Measurements from ENCODE around the gene G6PC1.
"Not testable (repeated sequence)": the region's sequence is repeated elsewhere in the genome, so short reads cannot be mapped to it uniquely, and the experiment has no call there.

G6PC1 gene

DNA sequence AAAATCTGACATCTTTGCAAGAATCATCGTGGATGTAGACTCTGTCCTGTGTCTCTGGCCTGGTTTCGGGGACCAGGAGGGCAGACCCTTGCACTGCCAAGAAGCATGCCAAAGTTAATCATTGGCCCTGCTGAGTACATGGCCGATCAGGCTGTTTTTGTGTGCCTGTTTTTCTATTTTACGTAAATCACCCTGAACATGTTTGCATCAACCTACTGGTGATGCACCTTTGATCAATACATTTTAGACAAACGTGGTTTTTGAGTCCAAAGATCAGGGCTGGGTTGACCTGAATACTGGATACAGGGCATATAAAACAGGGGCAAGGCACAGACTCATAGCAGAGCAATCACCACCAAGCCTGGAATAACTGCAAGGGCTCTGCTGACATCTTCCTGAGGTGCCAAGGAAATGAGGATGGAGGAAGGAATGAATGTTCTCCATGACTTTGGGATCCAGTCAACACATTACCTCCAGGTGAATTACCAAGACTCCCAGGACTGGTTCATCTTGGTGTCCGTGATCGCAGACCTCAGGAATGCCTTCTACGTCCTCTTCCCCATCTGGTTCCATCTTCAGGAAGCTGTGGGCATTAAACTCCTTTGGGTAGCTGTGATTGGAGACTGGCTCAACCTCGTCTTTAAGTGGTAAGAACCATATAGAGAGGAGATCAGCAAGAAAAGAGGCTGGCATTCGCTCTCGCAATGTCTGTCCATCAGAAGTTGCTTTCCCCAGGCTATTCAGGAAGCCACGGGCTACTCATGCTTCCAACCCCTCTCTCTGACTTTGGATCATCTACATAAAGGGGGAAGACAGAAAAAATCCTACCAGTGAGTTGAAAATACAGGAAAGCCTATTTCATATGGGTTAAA, at the start of gene G6PC1:
Gene G6PC1, plus strand, starts transcription at position 340 of the 872 bp plus-strand sequence. Its CDS starts 78 bp downstream, at position 418.
- DNase-seq (ENCODE audit: low spot score) = no peak

DNA sequence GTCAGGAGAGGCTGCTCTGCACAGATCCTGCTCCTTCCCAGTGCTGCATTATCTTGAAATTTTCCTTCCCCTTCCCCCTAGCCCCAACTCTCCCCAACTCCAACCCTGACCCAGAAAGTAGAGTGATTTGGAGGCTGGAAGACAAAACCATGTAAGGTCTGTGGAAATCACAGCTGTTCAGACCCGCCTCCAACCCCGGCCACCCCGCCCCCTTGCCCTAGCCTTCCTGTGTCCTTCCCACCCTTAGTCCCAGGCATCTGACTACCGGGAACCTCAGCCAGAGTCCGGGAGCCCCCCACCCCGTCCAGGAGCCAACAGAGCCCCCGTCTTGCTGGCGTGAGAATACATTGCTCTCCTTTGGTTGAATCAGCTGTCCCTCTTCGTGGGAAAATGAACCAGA, 49.6 kb upstream of the G6PC1 start, which contains the start of gene AOC3:
Gene AOC3, plus strand, starts transcription at position 246 of the 400 bp plus-strand sequence. Its CDS starts 145 bp downstream, at position 391.
- no peak for DNase-seq (ENCODE audit: low spot score)

DNA sequence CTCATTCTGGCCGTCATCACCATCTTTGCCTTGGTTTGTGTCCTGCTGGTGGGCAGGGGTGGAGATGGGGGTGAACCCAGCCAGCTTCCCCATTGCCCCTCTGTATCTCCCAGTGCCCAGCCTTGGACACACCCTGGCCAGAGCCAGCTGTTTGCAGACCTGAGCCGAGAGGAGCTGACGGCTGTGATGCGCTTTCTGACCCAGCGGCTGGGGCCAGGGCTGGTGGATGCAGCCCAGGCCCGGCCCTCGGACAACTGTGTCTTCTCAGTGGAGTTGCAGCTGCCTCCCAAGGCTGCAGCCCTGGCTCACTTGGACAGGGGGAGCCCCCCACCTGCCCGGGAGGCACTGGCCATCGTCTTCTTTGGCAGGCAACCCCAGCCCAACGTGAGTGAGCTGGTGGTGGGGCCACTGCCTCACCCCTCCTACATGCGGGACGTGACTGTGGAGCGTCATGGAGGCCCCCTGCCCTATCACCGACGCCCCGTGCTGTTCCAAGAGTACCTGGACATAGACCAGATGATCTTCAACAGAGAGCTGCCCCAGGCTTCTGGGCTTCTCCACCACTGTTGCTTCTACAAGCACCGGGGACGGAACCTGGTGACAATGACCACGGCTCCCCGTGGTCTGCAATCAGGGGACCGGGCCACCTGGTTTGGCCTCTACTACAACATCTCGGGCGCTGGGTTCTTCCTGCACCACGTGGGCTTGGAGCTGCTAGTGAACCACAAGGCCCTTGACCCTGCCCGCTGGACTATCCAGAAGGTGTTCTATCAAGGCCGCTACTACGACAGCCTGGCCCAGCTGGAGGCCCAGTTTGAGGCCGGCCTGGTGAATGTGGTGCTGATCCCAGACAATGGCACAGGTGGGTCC, 49.0 kb upstream of the G6PC1 start:
- not testable (repeated sequence) for DNase-seq (ENCODE audit: low spot score)

DNA sequence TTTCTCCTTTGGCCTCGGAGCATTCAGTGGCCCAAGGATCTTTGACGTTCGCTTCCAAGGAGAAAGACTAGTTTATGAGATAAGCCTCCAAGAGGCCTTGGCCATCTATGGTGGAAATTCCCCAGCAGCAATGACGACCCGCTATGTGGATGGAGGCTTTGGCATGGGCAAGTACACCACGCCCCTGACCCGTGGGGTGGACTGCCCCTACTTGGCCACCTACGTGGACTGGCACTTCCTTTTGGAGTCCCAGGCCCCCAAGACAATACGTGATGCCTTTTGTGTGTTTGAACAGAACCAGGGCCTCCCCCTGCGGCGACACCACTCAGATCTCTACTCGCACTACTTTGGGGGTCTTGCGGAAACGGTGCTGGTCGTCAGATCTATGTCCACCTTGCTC, 48.2 kb upstream of the G6PC1 start:
- DNase-seq (ENCODE audit: low spot score) = no peak

DNA sequence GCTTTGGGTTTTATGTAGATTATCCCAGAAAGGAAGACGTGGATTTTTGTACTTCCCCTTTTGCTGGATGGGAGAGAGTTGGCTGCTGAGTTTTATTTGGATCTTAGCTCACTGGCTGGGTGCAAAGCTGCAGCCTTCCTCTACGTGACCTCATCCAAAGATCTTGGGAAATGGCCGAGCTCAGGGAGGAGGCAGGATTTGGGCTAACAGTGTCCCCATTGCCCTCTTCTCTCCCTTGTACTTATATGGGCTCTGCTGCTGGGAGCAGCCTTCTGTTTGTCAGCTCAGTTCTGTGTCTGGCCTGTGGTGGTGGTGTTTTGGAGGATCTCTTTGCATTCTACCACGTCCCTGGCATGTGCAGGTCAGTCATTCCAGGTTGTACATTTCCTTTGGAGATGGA, 47.6 kb upstream of the G6PC1 start:
- no peak for DNase-seq (ENCODE audit: low spot score)

DNA sequence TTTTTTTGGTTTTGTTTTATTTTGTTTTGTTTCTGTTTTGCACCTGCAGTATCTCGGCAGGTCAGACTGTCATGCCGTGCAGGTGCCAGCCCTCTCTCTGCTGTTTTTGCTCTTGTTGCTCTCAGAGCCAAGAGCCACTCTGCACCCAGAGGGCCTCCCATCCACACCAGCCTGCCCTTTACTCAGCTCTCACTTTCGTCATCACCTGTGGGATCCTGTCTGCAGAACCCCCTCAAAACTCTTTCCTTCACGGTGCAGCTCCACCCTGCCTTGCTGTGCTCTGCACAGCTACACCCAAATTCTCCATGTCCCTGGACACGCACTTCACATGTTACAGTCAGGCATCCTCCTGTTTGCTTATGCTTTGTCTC, 47.0 kb upstream of the G6PC1 start:
- no peak for DNase-seq (ENCODE audit: low spot score)

DNA sequence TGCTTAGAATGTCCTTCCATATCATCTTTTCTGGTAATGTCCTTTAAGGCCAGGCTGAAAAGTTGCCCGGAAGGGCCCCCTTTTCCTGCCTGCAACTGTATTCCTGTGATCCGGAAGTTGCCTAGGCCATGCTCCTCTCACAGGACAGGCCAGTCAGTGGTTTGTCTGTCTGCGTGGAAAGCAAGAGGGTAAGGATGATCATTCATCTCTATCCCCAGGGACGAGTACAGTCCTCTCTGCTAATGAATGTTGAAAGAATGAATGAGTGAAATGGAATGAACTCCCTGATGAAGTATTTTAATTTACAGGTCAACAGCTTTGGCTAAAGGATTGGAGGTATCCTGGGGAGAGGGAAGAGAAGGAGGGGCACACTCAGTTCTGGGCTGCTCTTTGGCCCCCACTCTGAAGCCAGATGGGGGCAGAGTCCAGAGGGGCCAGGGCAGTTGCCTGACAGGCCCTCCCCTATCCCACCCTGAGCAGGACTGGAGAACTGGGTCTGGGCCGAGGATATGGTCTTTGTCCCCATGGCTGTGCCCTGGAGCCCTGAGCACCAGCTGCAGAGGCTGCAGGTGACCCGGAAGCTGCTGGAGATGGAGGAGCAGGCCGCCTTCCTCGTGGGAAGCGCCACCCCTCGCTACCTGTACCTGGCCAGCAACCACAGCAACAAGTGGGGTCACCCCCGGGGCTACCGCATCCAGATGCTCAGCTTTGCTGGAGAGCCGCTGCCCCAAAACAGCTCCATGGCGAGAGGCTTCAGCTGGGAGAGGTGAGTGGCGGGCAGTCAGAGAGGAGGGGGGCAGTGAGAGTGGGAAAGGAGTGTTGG, 46.4 kb upstream of the G6PC1 start:
- DNase-seq (ENCODE audit: low spot score) = no peak

DNA sequence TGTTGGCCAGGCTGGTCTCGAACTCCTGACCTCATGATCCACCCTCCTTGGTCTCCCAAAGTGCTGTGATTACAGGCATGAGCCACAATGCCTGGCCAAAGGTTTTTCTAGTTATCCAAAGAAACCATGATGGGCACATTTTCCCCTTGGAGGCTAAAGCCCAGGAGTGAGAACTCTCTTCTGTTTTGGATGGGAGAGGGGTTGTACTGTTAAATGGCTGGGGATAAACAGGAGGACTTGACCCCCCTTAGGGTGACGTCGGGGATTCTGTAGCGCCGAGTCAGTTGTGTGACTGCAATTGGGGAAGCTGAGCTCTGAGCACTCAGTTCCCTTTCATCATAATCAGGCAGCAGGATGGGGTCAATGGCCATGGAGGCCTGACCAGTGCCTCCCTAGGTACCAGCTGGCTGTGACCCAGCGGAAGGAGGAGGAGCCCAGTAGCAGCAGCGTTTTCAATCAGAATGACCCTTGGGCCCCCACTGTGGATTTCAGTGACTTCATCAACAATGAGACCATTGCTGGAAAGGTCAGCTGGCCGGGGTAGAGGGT, 45.5 kb upstream of the G6PC1 start:
- no peak for DNase-seq (ENCODE audit: low spot score)

DNA sequence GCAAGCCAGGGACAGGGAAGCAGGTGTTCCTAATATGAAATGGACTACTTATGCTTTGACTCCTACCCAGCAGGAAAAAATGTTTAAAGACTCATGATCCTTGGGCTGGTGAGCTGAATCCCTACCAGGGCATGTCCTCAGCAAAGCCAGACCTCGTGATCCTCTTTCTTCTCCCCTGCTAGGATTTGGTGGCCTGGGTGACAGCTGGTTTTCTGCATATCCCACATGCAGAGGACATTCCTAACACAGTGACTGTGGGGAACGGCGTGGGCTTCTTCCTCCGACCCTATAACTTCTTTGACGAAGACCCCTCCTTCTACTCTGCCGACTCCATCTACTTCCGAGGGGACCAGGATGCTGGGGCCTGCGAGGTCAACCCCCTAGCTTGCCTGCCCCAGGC, 44.5 kb upstream of the G6PC1 start:
- not testable (repeated sequence) for DNase-seq (ENCODE audit: low spot score)

DNA sequence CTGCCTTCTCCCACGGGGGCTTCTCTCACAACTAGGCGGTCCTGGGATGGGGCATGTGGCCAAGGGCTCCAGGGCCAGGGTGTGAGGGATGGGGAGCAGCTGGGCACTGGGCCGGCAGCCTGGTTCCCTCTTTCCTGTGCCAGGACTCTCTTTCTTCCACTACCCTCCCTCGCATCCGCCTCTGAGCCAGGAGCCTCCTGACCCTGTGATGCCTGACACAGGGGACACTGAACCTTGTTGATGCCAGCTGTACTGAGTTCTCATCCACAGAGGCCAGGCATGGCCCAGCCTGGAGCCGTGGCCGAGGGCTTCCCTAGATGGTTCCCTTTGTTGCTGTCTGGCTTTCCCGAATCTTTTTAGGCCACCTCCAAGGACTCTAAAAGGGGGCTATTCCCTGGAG, 44.1 kb upstream of the G6PC1 start:
- not testable (repeated sequence) for DNase-seq (ENCODE audit: low spot score)

DNA sequence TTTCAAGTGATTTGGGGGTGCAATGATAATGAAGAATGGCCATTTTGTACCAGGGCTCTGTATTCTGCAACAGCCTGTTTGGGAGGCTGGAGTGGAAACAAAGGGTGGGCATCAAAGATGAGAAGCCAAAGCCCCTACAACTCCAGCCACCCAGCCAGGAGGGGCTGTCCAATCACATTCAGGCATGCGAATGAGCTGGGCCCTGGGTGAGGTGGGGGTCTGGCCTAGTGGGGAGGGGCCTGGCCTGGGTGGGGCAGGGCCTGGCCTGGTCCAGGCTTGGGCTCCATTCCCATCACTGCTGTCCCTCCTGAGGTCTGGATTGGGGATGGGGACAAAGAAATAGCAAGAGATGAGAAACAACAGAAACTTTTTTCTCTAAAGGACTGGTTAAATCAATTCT, 43.2 kb upstream of the G6PC1 start:
- DNase-seq (ENCODE audit: low spot score) = no peak

DNA sequence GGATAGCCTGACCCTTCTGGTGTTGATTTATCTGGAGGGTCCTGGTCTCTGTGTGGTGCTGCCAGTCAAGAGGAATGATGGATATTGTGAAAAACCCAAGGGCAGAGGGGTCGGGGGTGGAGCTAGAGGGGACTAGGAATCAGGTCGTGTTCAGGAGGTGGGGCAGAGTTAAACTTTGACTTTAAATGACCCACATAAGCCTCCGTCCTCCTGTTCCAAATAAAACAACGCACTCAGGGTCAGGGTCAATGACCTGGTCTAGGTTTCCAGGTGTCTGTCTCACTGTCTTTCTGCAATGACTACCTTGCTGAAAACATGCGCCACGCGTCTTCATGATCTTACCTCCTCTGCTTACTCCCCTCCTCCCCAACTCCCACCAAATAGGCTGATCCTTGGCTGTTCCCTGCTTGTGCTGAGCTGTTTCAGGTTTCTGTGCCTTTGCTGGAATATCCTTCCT, 34.9 kb upstream of the G6PC1 start:
- DNase-seq (ENCODE audit: low spot score) = no peak

DNA sequence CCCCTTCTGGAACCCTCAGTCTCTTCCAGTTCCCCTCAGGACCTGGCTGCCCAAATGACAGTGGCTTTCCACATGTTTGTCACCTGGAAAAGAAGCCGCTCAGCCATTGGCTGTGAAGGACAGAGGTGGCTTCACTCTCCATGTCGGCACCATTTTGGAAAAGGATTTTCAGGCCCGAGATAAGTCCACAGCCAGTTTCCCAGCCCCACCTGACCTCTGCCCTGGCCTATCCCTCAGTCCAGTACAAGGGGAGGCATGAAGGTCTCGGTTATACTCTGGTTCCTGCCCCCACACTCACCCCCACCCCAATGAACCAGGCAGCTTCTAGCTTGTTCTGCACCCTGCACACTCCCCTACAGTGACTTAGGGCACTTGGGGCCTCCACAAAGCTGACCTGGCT, 34.4 kb upstream of the G6PC1 start:
- DNase-seq (ENCODE audit: low spot score) = no peak

DNA sequence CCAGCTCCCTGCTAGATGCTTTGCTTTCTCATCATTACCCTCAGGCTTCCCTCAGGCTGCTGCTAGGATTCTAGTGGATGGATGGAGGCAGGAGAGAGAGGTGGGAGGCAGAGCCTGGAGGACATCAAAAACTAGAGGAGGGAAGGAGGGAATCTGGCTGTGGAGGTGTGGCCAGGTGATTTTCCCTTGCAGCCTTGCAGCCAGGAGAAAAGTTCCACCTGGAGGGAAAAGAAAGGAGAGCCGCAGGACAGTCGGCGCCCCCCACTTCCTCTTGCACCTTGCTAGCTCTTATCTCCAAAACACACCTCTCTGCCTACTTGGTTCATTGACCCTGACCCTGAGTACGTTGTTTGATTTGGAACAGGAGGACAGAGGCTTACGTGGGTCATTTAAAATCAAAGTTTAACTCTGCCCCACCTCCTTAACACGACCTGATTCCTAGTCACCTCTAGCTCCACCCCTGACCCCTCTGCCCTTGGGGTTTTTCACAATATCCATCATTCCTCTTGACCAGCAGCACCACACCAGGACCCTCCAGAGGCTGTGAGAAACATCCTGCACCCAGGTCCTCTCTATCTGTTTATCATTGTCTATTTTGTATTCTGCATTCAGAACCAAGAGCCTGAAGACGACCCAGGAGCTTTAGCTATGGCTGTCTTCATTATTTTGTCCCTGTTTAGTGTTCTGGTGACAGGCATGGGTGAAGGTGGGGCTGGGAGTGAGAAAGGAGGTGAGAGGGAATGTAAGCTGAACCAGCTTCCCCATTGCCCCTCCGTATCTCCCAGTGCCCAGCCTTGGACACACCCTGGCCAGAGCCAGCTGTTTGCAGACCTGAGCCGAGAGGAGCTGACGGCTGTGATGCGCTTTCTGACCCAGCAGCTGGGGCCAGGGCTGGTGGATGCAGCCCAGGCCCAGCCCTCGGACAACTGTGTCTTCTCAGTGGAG, 33.7 kb upstream of the G6PC1 start:
- no peak for DNase-seq (ENCODE audit: low spot score)

DNA sequence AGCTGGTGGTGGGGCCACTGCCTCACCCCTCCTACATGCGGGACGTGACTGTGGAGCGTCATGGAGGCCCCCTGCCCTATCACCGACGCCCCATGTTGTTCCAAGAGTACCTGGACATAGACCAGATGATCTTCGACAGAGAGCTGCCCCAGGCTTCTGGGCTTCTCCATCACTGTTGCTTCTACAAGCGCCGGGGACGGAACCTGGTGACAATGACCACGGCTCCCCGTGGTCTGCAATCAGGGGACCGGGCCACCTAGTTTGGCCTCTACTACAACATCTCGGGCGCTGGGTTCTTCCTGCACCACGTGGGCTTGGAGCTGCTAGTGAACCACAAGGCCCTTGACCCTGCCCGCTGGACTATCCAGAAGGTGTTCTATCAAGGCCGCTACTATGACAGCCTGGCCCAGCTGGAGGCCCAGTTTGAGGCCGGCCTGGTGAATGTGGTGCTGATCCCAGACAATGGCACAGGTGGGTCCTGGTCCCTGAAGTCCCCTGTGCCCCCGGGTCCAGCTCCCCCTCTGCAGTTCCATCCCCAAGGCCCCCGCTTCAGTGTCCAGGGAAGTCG, 32.8 kb upstream of the G6PC1 start:
- DNase-seq (ENCODE audit: low spot score) = not testable (repeated sequence)

DNA sequence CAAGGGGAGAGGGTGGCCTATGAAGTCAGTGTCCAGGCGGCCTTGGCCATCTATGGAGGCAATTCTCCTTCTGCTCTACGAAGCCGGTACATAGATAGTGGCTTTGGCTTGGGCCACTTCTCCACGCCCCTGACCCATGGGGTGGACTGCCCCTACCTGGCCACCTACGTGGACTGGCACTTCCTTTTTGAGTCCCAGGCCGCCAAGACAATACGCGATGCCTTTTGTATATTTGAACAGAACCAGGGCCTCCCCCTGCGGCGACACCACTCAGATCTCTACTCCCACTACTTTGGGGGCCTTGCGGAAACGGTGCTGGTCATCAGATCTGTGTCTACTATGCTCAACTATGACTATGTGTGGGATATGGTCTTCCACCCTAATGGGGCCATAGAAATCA, 32.3 kb upstream of the G6PC1 start:
- DNase-seq (ENCODE audit: low spot score) = no peak

DNA sequence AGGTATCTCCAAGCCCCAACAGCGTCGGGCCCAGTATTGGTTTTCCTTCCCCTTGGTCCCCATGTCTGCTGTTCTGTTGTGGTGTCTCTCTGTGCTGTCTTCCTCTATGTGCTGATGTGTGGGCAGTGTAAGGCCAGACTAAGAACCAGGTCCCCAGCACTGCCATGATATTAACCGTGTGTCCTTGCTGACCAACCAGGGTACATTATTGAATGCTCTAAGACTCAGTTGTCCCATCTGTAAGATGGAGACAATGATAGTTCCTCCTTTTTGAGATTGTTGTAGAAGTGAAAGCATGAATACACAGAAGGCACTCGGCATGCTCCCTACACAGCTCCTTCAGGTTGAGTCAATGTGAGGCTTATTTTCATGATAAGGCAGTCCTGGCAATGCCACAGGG, 29.0 kb upstream of the G6PC1 start:
- DNase-seq (ENCODE audit: low spot score) = no peak

DNA sequence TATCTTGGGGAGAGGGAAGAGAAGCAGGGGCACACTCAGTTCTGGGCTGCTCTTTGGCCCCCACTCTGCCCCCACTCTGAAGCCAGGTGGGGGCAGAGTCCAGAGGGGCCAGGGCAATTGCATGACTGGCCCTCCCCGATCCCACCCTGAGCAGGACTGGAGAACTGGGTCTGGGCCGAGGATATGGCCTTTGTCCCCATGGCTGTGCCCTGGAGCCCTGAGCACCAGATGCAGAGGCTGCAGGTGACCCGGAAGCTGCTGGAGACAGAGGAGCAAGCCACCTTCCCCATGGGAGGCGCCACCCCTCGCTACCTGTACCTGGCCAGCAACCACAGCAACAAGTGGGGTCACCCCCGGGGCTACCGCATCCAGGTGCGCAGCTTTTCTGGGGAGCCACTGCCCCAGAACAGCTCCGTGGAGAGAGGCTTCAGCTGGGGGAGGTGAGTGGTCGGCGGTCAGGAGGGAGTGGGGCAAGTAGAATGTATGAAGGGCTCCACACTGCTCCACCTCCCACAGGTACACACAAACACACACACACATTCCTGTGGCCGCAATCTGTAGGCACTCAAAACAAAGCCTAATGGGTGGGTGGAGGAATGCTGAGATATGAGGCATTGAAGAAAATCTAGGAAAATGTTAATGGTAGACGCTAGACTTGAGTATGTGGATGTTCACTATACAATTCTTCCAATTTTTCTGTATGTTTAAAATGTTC, 28.2 kb upstream of the G6PC1 start:
- DNase-seq (ENCODE audit: low spot score) = no peak

DNA sequence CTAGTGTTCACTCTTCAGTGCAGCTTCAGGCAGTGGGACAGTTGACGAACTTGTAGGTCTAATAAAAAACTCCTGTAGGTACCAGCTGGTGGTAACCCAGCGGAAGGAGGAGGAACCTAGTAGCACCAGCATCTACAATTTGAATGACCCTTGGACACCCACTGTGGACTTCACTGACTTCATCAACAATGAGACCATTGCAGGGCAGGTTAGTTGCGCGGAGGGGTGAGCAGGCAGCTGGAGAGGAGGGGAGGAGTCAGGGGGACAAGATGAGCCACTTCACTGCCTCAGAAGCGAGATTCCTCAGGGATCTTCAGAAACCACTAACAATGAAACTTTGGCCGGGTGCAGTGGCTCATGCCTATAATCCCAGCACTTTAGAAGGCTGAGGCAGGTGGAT, 27.3 kb upstream of the G6PC1 start:
- DNase-seq (ENCODE audit: low spot score) = no peak

All from cerebellar cortex (tissue), 1 donor.